SIG-M5 treated with dmso at 0.1 percent for 504 hours (cell line): ENCODE results near the gene ZBTB8OS.
A peak's percentile ranks its signal among the peaks of the same experiment; 100 is the strongest.
"Not testable (repeated sequence)": the region's sequence is repeated elsewhere in the genome, so short reads cannot be mapped to it uniquely, and the experiment has no call there.

Experiments used
- DNase-seq: peaks from one replicate; lab custom pipeline; 2025; ENCODE audit not compliant: unreplicated experiment; lab: John Stamatoyannopoulos, UW

Gene ZBTB8OS

DNA sequence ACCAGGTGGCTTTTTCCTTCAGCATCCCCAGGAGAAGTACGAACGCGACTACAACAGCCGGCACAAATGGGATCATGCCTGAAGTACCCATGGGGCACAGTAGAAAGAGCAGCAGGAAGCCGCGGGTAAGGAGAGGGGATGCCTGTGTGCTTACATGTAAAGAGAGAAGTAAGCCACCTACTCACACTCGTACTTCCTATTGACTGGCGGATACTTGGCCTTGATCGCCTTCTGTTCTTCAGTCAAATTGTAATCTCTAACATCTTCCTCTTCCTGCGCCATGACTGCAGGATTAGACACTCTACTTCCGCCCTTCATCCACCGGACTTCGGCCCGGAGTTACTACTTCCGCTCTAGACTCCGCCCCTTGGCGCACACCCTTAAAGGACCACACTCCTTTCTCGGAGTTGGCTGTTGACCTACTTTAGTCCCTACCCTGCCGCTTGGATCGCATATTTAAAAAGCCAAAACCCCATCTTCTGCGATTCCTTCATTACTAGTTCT lies at the start of gene ZBTB8OS:
TSS of gene ZBTB8OS (minus strand) at position 303 of the 504 bp plus-strand sequence. CDS start at position 282, 21 bp downstream.
- DNase-seq = peak; percentile 97

- DNase-seq = not testable (repeated sequence)
Observed at GRCh38 chr1:32696996-32697395, 46.6 kb upstream of the ZBTB8OS start.

DNA sequence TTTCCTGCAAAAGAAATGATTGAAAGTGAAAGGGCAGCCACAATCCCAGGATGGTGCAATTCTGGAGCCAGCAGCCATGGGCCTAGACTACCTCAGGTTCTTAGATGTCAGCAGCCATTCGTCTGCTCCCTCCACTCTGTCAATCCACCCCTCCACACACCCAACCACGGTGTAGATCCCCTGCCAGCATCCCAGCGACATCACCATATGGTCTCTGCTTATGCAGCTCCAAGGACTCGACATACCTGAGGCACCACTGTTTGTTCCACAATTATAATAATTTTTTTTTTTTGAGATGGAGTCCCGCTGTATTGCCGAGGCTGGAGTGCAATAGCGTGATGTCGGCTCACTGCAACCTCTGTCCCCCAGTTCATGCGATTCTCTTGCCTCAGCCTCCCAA lies 45.7 kb upstream of the ZBTB8OS start:
- no peak for DNase-seq

DNA sequence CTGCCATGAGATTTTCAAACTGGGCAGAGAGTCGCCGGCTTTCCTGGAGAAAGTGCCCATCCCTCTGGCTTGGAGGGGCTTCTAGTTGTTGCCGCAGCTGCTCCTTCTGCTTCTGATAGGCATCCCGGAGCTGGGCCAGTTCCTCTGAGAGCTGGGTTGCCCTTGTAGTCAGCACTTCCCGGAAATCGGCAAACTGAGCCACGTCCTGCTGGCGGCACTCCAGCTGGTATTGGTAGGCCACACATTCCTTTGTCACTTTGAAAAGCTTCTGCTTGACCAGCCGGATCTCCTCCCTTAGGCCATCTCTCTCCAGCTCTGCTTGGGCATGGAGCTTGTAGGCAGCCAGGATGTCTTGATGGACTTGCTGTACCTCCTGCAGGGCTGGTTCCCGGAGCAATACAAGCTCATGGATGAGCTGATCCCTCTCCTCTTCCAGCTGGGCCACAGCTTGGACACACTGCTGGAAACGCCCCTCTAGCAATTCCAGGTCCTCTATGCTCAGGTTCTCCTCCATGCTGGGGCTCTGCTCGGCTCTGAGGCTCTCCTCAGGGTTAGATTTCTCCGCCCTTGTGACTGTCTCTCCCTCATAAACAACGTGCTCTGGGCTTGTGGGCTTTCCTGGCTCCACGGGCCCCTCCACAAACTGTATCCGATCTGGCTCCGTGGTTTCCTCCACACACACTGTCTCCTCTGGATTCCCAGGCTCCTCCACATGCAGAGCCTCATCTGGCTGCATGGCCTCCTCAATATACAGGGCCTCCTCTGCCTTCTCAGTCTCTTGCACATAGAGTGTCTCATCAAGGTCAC lies 45.0 kb upstream of the ZBTB8OS start:
- peak; percentile 13 for DNase-seq

DNA sequence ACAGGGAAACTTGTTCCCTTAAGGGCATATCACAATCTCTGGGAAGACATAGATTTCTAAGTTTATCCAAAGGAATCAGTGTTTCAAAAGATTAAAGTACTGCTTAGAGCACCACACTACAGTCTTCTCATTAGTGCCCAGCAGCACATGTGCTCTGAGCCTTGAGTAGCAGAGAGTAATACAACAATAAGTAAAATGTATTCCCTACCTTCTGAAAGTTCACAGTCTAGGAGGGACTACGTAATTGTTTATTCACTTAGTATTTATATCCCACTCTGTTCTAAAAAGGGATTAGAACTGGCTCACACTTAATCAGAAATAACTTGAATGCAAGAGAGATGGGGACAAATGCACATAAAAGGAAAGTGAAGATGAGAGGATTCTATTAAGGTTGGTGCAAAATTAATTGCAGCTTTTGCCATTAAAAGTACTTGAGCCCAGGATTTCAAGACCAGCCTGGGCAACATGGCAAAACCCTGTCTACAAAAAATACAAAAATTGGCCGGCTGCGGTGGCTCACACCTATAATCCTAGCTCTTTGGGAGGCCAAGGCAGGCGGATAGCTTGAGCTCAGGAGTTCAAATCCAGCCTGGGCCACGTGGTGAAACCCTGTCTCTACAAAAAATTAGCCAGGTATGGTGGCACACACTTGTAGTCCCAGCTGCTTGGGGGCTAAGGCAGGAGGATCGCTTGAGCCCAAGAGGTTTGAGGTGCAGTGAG lies 43.3 kb upstream of the ZBTB8OS start:
- no peak for DNase-seq

- no peak for DNase-seq
Observed at GRCh38 chr1:32686387-32686786, 36.0 kb upstream of the ZBTB8OS start.

DNA sequence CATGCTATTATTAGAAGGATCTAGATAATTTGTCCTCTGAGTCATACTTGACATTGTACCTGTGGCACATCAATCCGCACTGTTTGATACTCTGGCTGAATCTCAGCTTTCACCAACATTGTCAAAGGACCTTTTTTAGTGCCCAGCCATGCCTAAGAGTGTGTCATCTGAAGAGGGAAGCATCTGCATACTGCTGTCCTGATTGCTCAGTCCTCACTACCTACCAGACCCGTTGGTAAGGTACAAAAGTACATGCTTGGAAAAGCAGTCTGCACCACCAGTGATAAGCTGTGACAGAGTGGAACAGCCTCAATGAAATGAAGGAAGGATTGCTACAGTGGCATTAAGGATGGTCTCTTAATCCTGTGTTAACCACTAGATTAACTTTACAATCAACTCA lies 35.1 kb upstream of the ZBTB8OS start:
- no peak for DNase-seq

- no peak for DNase-seq
Observed at GRCh38 chr1:32684167-32684811, 33.9 kb upstream of the ZBTB8OS start.

DNA sequence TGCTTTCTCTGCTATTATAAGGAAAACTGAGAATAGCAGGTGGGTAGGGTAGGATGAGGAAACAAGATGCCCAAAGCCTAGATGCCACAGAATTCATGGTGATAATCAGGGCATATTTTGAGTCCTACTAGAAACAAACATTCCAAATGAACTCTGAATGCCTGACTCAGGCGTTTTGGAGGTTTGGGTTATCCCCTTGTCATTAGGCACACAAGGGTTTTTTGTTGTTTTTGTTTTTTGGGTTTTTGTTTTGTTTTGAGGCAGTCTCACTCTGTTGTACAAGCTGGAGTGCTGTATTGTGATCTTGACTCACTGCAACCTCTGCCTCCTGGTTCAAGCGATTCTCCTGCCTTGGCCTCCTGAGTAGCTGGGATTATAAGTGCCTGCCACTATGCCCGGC lies 33.0 kb upstream of the ZBTB8OS start:
- no peak for DNase-seq

DNA sequence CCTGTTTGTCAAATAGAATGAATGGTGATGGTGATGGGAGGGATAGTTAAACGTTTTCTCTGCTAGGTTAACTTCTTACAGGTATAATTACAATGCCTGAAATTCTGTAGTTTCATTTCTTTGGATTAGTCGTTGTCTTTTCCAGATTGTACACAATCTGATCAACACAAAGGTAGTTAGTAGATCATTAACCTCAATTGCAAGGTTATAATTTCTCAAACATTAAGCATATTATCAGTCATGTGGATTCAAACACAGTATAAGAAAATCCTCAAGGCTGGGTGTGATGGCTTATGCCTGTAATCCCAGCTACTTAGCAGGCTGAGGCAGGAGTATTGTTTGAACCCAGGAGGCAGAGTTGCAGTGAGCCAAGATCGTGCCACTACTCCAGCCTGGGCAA lies 31.6 kb upstream of the ZBTB8OS start:
- DNase-seq = no peak

DNA sequence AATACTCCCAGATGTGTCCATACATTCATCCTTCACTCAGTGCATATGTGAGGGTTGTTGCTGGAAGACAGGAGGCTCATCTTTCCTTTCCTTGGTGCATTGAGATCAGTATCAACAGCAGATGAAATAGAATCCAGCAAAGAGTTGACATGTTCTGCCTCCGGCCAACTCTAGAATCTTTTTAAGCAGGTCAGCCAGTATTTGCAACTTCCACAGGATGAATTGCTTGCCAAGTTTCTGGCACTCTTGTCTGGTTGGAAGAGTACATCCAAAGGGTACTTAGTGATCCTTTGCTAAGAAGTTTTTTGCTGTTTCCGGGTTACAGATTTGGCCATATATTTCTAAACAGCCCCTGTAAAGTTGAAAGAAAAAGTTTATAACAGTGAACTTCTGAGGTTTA lies 31.2 kb upstream of the ZBTB8OS start:
- DNase-seq = no peak

- no peak for DNase-seq
Observed at GRCh38 chr1:32680642-32681041, 30.3 kb upstream of the ZBTB8OS start.

DNA sequence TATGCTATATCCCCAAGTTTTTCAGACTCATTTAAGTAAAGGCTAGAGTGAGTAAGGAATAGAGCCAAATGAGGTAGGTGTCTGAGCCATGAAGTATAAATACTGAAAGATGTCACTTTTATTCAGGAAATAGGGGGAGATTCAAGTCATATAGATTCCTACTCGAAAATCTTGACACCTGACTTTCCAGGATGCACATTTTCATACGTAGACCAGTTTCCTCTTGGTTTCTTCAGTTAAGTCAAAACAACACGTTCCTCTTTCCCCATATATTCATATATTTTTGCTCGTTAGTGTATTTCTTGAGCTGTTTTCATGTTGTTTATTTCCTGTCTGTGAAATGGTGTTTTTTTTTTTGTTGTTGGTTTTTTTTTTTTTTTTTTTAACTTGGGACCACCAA lies 29.6 kb upstream of the ZBTB8OS start:
- not testable (repeated sequence) for DNase-seq

DNA sequence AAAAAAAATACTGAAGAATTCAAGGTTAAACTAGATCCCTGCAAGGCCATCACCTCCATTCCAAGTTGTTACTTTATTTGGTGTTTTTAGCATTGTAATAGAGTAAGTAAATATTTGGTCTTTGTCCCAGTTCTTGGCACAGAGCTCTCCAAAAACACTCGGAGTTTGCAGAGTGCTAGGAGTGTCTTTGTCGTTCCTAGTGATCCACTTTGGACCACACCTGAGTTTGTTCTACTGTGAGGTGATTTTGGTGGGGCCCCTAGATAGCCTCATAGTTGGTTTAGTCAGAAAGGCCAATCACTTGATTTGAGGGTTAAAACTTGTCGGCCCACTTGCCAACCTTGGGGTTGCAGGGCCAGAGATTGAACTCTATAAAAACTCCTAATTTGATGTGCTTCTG lies 26.6 kb upstream of the ZBTB8OS start:
- no peak for DNase-seq

- not testable (repeated sequence) for DNase-seq
Observed at GRCh38 chr1:32668716-32669115, 18.4 kb upstream of the ZBTB8OS start.

- no peak for DNase-seq
Observed at GRCh38 chr1:32666901-32667566, 16.7 kb upstream of the ZBTB8OS start.

- no peak for DNase-seq
Observed at GRCh38 chr1:32665915-32666314, 15.6 kb upstream of the ZBTB8OS start.

GRCh38 chr1:32659581-32659980 lies 9.2 kb upstream of the ZBTB8OS start:
- no peak for DNase-seq

- DNase-seq = no peak
Observed at GRCh38 chr1:32652244-32652962, 2.1 kb upstream of the ZBTB8OS start.

- no peak for DNase-seq
Observed at GRCh38 chr1:32651461-32652073, 1.2 kb upstream of the ZBTB8OS start.
